Renal cortex interstitium (tissue), 15 donors: ENCODE measurements around the gene LECT2. TPM values are rescaled to one million over a fixed set of nuclear protein-coding genes. Genes with fewer than 3 reads are reported as not detected.

Experiments used
- DNase-seq, 11 donors: peaks; one replicate each; pipeline ENCODE4 v3.0.0-alpha.2; 2013; ENCODE audit warnings: low read depth in 9 of 11, low spot score in 4 of 11; ENCODE audit errors: extremely low read depth in 1 of 11
- long read RNA-seq, 16 experiments: transcript quantifications; one replicate each; lab custom pipeline, GENCODE V29; 2026
- polyA plus RNA-seq, 3 donors: library from polyadenylated mRNA; unstranded; fragments of 120-200 nt; gene quantifications; one replicate each; pipeline ENCODE4 v1.2.1, GENCODE V29; 2013; ENCODE audit not compliant: insufficient read length in 3 of 3

LECT2 gene
- polyA plus RNA-seq: 1 to 10 TPM; 2.3 to 5.1 (median 2.3) TPM
- long read RNA-seq, donor 1: 0 reads
- long read RNA-seq, donor 2: 0 reads
- long read RNA-seq, donor 3: 0 reads
- long read RNA-seq, donor 4: 0 reads
- long read RNA-seq, donor 5: 0 reads
- long read RNA-seq, donor 6, partial matches to known transcripts: 22 of 22 reads
- long read RNA-seq, donor 6, other reads (novel, unspliced or antisense): 0 of 22 reads
- long read RNA-seq, donor 7: 0 reads
- long read RNA-seq, donor 8: 0 reads
- long read RNA-seq, donor 9: 0 reads
- long read RNA-seq, donor 10: 0 reads
- long read RNA-seq, donor 11: 0 reads
- long read RNA-seq, donor 12: 0 reads
- long read RNA-seq, donor 13: 0 reads
- long read RNA-seq, donor 14: 0 reads
- long read RNA-seq, donor 15: 0 reads
- long read RNA-seq, donor 16: 0 reads

GRCh38 chr5:135954899-135955298 lies at the start of gene LECT2:
TSS of gene LECT2 (minus strand) at chr5:135954983. CDS start at chr5:135954833, 150 bp downstream.
- no peak for DNase-seq

DNA sequence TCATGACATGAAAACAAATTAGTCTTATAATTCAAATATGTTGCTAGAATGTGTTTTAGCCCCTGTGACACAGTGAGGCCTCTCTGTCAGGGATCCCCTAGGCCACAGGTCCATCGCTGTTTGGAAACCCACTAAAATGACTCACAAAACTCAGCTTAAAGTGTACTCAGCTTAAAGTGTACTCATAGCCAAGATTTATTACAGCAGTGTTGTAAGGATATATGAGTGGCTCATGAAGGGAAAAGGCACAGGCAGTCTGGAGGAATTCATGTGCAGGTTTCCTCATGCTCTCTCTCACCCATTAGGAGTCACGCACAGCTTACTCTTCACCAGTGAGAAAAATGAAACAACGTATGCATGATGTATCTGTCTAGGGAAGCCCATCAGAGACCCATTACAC lies 49.7 kb upstream of the LECT2 start:
- no peak for DNase-seq

DNA sequence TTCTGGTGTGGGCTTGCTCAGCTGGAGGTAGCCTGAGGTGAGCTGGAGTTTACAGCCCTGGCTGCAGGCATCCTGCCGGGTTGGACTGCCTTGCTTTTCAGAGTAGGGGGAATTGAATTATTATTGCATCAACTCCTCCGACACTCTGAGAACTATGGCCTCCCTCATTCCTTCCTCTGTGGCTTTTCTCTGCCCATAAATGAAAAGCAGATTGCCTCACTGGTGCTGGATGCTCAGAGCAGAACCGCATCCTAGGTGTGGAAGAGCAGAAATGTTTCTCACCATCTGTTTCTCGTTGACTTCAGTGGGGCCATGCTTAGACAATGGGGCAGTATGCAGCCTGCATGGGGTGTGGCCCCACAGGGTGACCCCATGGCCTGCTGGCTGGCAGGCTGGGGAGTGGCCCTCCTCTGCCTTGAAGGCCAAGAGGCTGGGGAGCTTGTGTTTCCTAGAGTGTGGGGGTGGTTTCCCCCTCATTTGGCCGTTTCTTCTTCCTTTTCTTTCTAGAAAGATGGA lies 46.7 kb upstream of the LECT2 start:
- DNase-seq: no peak

- no peak for DNase-seq
Measured at GRCh38 chr5:136000932-136001331, 46.1 kb upstream of the LECT2 start.

- DNase-seq: no peak
Measured at GRCh38 chr5:136000147-136000546, 45.4 kb upstream of the LECT2 start.

DNA sequence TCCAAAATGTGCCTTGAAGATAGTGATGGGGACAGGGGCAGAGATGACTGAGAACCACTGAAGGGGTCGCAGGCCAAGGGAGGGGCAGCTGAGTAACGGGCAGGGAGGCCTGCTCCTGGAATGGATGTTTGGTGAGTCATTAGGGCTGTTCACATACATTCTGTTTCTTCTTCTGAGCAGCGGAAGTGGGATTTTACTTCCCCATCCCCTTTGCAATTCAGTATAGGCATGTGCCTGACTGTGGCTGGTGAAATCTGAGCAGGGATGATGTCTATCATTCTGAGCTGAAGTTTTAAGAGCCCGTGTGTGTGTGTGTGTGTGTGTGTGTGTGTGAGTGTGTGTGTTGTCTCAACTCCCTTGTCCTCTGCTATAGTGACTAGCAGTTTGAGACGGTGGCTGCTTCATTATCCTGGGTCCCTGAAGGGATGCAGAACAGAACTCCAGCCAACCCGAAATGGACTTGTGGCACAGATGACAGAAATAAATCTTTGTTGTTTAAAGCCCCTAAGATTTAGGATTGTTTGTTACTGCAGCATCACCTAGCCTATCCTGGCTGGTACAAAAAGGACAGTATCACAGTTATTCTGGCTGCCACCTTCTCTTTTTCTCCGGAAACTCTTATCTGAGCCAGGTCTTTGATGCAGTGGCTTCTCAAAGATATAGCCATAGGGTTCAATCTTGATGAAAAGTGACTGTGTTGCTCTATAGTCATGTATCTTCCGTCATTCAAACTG lies 44.8 kb upstream of the LECT2 start:
- DNase-seq: no peak

DNA sequence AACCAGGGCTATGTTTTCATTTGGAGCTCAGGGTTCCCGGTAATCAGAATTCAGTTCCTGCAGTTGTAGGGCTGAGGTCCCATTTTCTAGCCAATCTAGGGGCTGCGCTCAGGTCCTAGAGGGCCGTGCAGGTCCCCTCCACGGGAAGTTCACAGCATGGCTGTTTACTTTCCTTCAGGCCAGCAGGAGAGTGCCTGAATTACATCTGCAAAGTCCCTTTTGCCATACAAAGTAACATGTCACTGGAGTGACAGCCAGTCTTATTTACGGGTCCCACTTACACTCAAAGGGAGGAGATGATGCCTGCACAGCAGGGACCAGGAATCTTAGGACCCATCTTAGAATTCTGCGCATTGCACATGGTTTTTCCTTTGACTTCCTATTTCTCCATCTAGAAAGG lies 44.1 kb upstream of the LECT2 start:
- DNase-seq: no peak

DNA sequence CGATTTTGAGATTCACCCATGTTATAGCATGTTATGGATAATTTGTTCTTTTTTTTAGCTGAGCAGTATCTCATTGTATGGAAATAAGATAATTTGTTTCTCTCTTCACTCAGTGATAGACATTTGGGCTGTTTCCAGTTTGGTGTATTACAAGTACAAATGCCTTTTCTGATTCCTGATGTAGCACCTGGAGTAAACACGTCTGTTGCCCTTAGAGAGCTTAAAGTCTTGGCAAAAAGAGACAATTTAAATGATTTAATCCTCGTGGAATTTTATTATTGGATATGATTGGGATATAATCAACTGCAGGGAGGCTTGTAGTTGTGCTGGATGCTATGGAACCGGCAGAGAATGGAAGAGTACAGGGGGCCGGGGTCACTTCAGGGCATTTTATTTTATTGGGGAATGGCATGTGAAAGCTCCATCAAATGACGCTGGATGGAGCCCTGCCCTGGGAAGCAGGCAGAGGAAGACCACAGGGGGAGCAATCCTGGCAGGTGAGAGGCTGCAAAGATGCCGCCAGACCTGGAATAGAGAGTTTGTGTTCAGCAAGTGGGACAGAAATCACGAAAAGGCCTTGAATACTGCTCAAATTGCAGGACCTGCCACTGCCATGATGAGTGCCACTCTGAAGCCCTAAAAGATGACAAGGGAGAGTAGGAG lies 43.0 kb upstream of the LECT2 start:
- DNase-seq: no peak

DNA sequence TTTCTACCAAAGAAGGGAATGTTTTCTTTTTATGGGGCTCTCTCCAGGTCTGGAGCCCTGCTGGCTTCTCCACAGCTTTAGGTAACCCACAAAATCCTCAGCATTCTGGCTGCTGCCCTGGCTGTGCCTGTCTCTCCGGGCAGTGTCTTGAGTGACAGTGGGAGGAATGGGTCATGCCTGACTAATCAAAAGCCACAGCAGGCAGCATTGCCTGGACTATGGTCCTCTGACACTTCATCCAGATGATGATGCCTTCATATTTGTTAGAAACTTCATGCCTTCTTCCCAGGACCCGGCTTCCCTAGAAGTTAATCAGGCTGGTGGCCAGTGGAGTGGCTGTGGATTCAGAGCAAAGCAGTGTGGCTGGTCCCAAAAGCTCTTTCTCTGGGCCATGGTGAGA lies 41.8 kb upstream of the LECT2 start:
- DNase-seq: no peak

DNA sequence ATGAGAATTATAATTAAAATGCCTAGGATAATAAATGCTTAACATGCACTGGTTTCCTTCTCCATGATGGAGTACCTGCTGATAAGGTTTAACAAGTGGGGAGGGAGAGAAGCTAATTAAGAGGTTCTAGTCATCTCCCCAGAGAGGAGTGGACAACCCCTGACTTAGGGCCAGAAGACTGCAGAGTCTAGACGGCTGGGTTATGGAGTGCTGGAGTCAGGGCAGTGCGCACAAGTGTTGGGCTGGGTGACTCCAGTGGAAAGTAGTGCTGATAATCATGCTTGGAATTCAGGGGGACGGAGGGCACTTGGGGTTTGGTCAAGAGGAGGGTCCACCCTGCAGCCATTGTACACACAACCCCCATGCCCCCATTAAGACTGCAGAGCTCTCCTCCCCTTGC lies 41.2 kb upstream of the LECT2 start:
- DNase-seq: no peak

GRCh38 chr5:135993880-135994636 lies 39.3 kb upstream of the LECT2 start:
- peak in 5 of 11 donors; percentile 52 to 78 (median 66) for DNase-seq

- DNase-seq: no peak
Measured at GRCh38 chr5:135993335-135993879, 38.6 kb upstream of the LECT2 start.

- DNase-seq: no peak
Measured at GRCh38 chr5:135991429-135991828, 36.6 kb upstream of the LECT2 start.

- no peak for DNase-seq
Measured at GRCh38 chr5:135990528-135991255, 35.9 kb upstream of the LECT2 start.

DNA sequence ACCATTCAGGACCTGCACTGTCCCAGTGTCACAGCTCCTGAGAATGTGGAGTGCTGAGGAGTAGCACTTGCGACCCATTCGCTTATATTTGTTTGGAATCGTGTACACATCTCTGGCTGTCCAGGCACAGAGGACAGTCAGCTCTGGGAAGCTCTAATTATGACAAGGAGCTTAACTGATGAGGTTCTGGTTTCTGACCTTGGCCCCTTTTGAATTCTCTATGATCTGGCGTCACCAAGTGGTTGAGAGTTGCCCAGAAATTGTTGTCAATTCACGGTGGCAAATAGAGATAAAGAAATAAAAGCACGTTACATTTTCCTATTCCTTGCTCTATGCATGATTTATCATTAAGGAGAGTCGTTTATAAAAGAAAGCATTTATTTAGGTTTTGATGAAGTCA lies 34.9 kb upstream of the LECT2 start:
- DNase-seq: no peak

DNA sequence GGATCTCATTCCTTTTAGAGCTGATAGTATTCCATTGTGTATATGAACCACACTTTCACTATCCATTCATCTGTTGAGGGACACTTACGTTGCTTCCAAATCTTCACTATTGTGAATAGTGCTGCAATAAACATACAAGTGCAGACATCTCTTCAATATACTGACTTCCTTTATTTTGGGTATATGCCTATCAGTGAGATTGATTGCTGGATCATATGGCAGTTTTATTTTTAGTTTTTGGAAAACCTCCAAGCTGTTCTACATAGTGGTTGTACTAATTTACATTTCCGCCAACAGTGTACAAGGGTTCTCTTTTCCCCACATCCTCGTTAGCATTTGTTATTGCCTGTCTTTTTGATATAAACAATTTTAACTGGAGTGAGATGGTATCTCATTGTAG lies 33.8 kb upstream of the LECT2 start:
- DNase-seq: no peak

GRCh38 chr5:135986891-135987401 lies 32.2 kb upstream of the LECT2 start:
- DNase-seq: no peak

DNA sequence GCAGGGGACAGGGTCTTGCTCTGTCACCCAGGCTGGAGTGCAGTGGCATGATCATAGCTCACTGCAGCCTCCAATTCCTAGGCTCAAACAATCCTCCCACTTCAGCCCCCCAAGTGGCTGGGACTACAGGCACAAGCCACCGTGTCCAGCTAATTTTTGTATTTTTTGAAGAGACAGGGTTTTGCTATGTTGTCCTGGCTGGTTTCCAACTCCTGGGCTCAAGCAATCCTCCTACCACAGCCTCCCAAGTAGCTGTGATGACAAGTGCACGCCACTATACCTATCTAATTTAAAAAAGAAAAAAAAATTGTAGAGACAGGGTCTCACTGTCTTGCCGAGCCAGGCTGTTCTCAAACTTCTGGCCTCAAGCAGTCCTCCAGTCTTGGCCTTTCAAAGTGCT lies 31.6 kb upstream of the LECT2 start:
- no peak for DNase-seq
